ENCODE measurements around the gene KRTAP5-1.
"Not testable (repeated sequence)": the region's sequence is repeated elsewhere in the genome, so short reads cannot be mapped to it uniquely, and the experiment has no call there.

KRTAP5-1 gene

DNA sequence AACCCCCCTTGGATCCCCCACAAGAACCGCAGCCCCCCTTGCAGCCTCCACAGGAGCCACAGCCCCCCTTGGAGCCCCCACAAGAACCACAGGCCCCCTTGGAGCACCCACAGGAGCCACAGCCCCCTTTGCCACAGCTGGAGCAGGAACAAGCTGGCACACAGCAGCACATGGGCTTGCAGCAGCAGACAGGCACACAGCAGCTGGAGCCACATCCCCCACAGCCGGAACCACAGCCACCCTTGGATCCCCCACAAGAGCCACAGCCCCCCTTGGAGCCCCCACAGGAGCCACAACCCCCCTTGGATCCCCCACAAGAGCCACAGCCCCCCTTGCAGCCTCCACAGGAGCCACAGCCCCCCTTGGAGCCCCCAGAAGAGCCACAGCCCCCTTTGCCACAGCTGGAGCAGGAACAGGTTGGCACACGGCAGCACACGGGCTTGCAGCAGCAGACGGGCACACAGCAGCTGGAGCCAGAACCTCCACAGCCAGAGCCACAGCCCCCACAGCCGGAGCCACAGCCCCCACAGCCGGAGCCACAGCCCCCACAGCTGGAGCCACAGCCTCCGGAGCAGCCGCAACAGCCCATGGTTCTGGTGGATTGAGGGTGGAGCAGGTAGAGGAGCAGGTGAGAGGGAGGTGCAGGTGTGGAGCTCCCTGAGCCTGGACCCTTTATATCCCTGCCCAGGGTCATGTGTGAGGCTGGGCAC is at the start of gene KRTAP5-1:
TSS of gene KRTAP5-1 (minus strand) at position 623 of the 710 bp plus-strand sequence. CDS start at position 589, 34 bp downstream.
- DNase-seq = not testable (repeated sequence)

DNA sequence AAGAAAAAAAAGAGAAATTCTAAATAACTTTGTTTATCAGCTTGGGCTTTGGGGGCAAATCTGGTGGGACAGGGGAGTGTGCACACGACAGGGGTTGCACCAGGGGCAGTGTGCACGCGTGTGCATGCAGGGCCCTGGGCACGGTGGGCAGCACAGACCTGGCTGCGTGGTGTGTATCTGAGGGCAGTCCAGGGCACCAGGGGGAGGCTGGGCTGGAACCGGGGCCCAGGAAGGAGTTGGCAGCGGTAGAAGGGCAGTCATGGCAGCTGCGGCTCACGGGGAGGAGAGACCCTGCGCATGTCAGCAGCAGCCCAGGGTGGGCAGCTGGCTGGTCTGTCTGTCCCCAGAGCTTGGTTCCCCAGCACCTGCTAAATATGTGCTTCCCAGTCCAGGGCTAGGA is 48.8 kb upstream of the KRTAP5-1 start:
- DNase-seq = no peak

- no peak for DNase-seq
Observed at GRCh38 chr11:1632053-1632714, 47.1 kb upstream of the KRTAP5-1 start.

- no peak for DNase-seq
Observed at GRCh38 chr11:1631066-1631568, 46.0 kb upstream of the KRTAP5-1 start.

DNA sequence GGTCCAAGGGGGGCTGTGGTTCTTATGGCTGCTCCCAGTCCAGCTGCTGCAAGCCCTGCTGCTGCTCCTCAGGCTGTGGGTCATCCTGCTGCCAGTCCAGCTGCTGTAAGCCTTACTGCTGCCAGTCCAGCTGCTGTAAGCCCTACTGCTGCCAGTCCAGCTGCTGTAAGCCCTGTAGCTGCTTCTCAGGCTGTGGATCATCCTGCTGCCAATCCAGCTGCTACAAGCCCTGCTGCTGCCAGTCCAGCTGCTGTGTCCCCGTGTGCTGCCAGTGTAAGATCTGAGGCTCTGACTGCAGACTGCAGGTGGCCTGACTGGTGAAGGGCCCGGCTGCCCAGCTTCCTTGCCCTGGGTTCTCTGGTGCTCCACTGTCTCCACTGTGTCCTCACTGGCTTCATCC is 45.2 kb upstream of the KRTAP5-1 start:
- no peak for DNase-seq

DNA sequence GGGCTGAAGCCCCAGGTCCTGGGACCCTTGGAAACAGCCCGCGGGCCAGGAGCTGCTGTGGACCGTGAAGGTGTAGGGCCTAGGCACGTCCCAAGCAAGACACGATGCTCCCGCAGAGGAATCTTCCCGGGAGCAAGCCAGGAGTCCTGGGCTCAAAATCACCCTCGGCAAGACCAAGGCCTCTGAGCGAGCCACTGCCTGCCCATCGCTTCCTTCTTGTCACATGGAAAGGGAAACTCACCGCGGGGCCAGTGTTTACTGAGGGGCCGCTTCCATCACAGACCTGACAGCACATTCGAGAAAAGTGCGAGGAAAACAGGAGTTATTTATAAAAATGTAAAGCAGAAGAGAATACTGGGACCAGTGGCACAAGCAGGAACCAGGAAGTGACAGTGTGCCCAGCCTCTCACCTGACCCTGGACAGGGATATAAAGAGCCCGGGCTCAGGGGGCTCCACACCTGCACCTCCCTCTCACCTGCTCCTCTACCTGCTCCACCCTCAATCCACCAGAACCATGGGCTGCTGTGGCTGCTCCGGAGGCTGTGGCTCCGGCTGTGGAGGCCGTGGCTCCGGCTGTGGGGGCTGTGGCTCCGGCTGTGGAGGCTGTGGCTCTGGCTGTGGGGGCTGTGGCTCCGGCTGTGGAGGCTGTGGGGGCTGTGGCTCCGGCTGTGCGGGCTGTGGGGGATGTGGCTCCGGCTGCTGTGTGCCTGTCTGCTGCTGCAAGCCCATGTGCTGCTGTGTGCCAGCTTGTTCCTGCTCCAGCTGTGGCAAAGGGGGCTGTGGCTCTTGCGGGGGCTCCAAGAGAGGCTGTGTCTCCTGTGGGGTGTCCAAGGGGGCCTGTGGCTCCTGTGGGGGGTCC is 44.5 kb upstream of the KRTAP5-1 start, which contains the start of gene KRTAP5-5:
TSS of gene KRTAP5-5 (plus strand) at position 450 of the 860 bp plus-strand sequence. CDS start at position 516, 66 bp downstream.
- DNase-seq = no peak

DNA sequence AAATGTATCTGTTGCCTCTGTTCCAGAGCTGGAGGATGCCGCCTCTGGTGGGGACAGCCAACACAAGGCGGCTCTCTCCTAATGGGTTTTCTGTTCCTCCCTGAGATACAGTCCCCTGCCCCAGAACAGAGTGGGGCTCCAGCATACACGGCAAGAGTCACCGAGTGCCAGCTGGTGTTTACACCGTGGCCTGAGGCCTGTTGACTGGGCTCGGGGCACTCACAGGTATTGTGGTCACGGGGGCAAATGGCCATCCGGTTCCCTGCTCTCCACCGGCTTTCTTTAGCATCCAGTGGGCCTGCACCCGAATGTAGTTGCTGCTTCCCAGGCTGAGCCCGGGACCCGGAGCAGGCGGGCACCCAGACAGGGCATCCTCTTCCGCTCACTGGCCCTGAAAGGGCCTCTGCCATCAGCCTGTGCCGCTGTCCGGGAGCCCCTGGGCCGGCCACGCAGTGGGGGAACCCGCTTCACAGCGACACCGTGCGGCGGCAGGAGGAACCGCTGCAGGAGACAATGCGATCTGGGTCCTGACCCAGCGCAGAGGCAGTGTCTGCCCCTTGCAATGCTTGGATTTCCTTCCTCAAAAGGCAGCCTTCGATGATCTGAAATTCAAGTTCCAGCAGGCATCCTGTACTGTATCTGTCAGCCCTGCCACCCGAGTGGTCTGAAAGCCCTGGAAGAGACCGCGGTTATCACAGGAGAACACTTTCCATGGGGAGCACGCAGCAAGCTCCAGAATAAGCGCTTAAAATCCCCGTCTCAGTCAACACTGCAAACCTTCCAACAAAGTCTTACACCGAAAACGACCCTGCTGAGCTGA is 43.6 kb upstream of the KRTAP5-1 start:
- peak; percentile 46 for DNase-seq

DNA sequence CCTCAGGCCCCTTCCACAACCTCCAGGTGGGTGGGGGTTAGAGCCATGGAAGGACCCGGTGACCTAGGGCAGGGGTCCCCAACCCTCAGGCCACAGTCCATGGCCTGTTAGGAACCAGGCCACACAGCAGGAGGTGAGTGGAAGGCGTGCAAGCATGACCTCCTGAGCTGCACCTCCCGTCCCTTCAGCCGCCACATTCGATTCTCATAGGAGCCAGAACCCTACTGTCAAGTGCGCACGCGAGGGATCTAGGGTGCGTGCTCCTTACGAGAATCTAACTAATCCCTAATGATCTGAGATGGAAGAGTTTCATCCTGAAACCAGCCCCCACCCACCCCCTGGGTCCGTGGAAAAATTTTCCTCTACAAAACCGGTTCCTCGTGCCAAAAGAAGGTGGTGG is 40.5 kb upstream of the KRTAP5-1 start:
- DNase-seq = no peak

DNA sequence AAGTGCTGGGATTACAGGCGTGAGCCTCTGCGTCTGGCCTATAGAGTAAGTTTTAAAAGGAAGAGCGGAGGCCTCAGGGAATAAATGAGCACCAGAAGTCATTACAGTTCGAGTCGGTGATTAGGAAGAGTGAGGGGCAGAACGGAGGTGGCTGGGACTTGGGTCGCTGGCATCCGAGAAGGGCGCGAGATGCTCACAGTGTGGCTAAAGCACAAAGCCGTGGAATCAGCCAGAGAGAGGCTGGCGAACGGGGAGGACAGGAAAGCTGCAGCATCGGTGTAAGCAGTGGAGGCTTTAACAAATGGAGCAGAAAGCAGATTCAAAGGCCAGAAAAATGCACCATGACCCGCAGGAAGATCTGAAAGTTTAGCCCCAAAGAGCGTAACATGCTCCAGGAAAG is 39.5 kb upstream of the KRTAP5-1 start:
- DNase-seq = no peak

- no peak for DNase-seq
Observed at GRCh38 chr11:1623716-1624115, 38.6 kb upstream of the KRTAP5-1 start.

DNA sequence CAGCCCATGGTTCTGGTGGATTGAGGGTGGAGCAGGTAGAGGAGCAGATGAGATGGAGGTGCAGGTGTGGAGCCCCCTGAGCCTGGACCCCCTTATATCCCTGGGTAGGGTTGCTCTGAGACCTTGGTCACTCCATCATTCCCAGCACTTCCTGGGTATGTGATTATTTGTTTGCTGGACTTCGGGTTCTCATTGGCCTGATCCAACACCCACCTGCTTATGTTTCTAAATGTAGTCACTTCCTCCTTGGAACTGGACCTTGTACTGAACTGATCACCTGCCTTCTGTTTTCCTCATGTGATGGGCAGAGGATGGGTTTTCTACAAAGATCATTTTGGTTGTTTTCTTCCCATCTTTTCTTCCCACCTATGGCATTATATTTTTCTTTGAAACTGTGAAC is 37.0 kb upstream of the KRTAP5-1 start, which contains the start of gene KRTAP5-4:
TSS of gene KRTAP5-4 (minus strand) at position 53 of the 400 bp plus-strand sequence. CDS start at position 8, 45 bp downstream.
- no peak for DNase-seq

GRCh38 chr11:1619449-1619848 is 34.4 kb upstream of the KRTAP5-1 start:
- no peak for DNase-seq

- DNase-seq = no peak
Observed at GRCh38 chr11:1618231-1618630, 33.1 kb upstream of the KRTAP5-1 start.

DNA sequence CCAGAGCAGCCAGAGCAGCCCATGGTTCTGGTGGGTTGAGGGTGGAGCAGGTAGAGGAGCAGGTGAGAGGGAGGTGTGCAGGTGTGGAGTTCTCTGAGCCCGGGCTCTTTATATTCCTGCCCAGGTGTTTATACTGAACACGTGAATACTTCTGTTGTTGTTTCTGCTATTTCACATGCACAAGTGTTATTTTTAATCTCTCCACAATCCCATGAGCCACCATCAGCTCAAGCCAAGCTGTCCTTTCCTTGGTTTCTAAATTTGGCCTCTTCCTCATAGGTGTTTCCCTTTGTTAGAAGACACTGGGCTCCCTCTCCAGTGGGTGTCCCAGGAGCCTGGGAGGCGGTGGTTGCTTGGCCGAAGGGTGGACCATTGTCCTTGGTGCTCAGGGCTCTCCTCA is 23.3 kb upstream of the KRTAP5-1 start, which contains the start of gene KRTAP5-3:
TSS of gene KRTAP5-3 (minus strand) at position 101 of the 400 bp plus-strand sequence. CDS start at position 23, 78 bp downstream.
- DNase-seq = no peak

GRCh38 chr11:1607901-1608300 is 22.8 kb upstream of the KRTAP5-1 start:
- DNase-seq = not testable (repeated sequence)

GRCh38 chr11:1607156-1607845 is 22.2 kb upstream of the KRTAP5-1 start:
- DNase-seq = not testable (repeated sequence)

DNA sequence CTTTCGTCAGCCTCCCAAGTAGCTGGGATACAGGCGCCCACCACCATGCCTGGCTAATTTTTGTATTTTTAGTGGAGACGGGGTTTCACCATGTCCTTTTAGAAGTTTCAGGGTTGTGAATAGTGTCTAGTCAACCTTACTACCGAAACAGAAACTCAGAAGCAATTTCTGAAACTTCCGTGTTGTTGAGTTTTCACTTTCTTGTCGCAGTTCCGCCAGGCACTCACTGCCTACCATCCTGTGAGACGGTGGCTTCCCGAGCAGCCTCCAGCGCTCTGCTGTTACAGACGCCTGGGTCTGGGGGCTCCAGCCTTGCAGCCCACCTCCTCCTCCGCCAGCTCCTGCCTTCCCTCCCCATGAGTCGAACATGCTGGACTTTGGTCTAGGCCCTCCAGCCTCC is 20.8 kb upstream of the KRTAP5-1 start:
- DNase-seq = not testable (repeated sequence)

GRCh38 chr11:1604711-1605110 is 19.6 kb upstream of the KRTAP5-1 start:
- DNase-seq = no peak

DNA sequence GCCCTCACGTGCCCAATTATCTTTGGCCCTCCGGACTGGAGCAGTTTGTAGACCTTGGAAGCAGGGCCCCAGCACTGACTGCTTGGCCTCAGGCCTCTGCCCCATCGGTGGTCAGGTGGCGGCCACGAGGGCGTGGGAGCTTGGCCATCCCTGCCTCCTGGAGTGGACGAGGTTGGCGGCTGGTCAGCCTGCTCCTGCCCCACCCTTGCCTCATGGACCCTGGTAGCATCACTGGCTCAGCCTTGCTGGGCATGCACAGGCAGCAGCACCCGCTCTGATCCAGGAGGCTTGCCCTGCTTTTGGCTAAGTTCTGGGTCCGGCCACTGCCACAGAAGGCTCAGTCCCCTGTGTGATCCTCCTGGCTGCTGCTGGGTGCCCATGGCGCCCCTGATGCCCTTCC is 19.1 kb upstream of the KRTAP5-1 start:
- DNase-seq = no peak

DNA sequence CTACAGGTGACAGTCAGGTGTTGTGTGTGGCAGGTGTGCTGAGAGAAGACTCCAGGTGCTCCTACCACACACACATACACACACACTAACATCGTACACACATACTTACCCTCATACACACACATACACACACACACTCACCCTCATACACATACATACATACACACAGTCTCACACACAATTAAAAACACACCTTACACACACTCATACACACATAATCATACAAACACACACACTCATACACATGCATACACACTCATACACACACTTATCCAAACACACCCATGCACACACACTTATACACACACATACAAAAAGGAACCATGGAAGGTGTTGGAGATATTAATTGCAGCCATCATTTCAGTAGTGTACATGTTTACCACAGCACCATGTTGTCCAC is 18.5 kb upstream of the KRTAP5-1 start:
- no peak for DNase-seq

- not testable (repeated sequence) for DNase-seq
Observed at GRCh38 chr11:1601663-1602062, 16.6 kb upstream of the KRTAP5-1 start.

Data from activated CD4-positive, alpha-beta T cell treated with anti-CD3 and anti-CD28 coated beads, Interleukin-2, amount 50 U/mL, for 4 hours (primary cell).